Uterus (tissue), 4 donors: Measurements from ENCODE around the gene DTX3. TPM values are rescaled to one million over a fixed set of nuclear protein-coding genes. Genes with fewer than 3 reads are reported as not detected.

ENCODE experiments used
- DNase-seq, 2 donors: peaks; one replicate each; pipeline ENCODE4 v3.0.0-alpha.2; 2019 to 2020
- H3K27ac ChIP-seq, 2 donors: fragments of 200-600 bp; sonication (generic); 1 replicate in 1 of 2; 2 replicates in 1 of 2; pipeline ENCODE4 v1.5.1; 2016 to 2018
- H3K27me3 ChIP-seq, 2 donors: fragments of 200-600 bp; sonication (generic); one replicate each; pipeline ENCODE4 v1.5.1; 2018 to 2019; ENCODE audit warnings: control low read depth in 1 of 2
- H3K36me3 ChIP-seq, 2 donors: fragments of 200-600 bp; sonication (generic); one replicate each; pipeline ENCODE4 v1.5.1; 2019; ENCODE audit warnings: control low read depth in 1 of 2
- H3K4me1 ChIP-seq, 2 donors: fragments of 200-600 bp; sonication (generic); one replicate each; pipeline ENCODE4 v1.5.1; 2018 to 2019; ENCODE audit warnings: control low read depth in 1 of 2
- H3K4me3 ChIP-seq, 2 donors: fragments of 200-600 bp; sonication (generic); 1 replicate in 1 of 2; 2 replicates in 1 of 2; pipeline ENCODE4 v1.5.1; 2018 to 2019; ENCODE audit warnings: mild to moderate bottlenecking in 1 of 2
- H3K9me3 ChIP-seq, 2 donors: fragments of 200-600 bp; sonication (generic); one replicate each; pipeline ENCODE4 v1.5.1; 2019; ENCODE audit warnings: control low read depth in 1 of 2
- POLR2A ChIP-seq, 2 donors: fragments of 450-650 bp; IDR thresholded peaks; one replicate each; pipeline ENCODE4 v1.6.1; 2016; ENCODE audit warnings: antibody characterized with exemption in 2 of 2, mild to moderate bottlenecking in 1 of 2, moderate library complexity in 1 of 2
- intact Hi-C: fragments of 100-400 bp; cut with DNase I; formaldehyde crosslinking; loops from one replicate; pipeline ENCODE4 v1.15.1; 2023; ENCODE audit warnings: low total_unique reads
- total RNA-seq, 4 donors: library from RNA; depleted of rRNA in 3 of 4; stranded (reverse); fragments of >200 nt in 3 of 4; gene quantifications; one replicate each; pipeline versions ENCODE4 v1.1.0 to v1.2.4, GENCODE V29; 2014 to 2023
- TF ChIP-seq, protein P1 (sequence below), 4 experiments: fragments of 200-600 bp in 2 of 4; fragments of 450-650 bp in 2 of 4; sonication (generic) in 2 of 4; IDR thresholded peaks; one replicate each; pipeline ENCODE4 v1.5.1; 2016 to 2019; ENCODE audit warnings: antibody characterized with exemption in 4 of 4, mild to moderate bottlenecking in 2 of 4, moderate library complexity in 1 of 4
- donor health status: DM: yes; HTN: yes; CAD: no.

Gene DTX3
- total RNA-seq, 4 donors from 2014 or later = 17.6 to 82.5 (median 40.9) TPM

DNA sequence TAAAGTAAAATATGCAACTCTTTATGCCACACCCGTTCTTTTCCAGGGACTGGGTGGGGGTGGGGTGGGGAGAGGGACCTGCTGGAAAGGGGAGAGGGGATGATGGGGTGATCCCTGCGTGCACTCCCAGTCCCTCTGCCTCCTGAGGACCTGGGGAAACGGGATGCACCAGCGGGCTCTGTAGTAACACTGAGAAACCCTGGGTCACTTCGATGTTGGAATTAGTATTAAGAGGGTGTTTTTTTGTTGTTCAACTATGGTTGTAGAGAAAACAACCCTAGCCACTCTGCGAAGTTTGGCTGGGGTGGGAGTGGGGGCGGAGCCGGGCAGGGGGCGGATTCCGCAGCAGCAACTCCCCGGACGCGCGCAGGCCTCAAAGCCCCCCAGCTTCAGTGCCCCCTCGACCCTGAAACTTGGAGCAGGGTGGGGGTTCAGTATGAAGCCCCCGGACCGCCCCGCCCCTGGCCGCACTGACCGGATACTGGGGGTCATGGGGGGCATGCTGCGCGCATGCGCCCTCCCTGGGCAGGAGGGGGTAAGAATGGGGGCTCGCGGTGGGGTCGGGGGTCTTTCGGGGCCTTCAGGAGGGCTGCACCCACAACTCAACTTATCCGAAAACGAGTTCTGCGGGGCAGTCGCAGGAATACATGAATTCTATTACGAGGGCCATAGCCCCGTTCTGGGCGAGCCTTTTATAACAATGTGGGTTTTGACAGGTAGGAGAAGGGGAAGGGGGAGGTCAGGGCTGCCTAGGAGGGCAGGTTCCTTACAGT is 5.3 kb downstream of the DTX3 start:
- peak overlapping the region; percentile 93 to 94 for H3K27ac ChIP-seq
- TF ChIP-seq, protein P1, sequence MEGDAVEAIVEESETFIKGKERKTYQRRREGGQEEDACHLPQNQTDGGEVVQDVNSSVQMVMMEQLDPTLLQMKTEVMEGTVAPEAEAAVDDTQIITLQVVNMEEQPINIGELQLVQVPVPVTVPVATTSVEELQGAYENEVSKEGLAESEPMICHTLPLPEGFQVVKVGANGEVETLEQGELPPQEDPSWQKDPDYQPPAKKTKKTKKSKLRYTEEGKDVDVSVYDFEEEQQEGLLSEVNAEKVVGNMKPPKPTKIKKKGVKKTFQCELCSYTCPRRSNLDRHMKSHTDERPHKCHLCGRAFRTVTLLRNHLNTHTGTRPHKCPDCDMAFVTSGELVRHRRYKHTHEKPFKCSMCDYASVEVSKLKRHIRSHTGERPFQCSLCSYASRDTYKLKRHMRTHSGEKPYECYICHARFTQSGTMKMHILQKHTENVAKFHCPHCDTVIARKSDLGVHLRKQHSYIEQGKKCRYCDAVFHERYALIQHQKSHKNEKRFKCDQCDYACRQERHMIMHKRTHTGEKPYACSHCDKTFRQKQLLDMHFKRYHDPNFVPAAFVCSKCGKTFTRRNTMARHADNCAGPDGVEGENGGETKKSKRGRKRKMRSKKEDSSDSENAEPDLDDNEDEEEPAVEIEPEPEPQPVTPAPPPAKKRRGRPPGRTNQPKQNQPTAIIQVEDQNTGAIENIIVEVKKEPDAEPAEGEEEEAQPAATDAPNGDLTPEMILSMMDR (IDR thresholded peaks at IDR 0.05) = no peak
- no peak for TF ChIP-seq POLR2A (IDR thresholded peaks at IDR 0.05)
- DNase-seq = peak; percentile 61 to 69
- no peaks in the 10 kb centered on the region for H3K4me1 ChIP-seq
- H3K9me3 ChIP-seq = no peaks in the 10 kb centered on the region
- H3K27me3 ChIP-seq = no peaks in the 10 kb centered on the region
- H3K4me3 ChIP-seq = peak overlapping the region; percentile 70 to 81
- intact Hi-C loops = no loop called here
- no peaks in the 10 kb centered on the region for H3K36me3 ChIP-seq

DNA sequence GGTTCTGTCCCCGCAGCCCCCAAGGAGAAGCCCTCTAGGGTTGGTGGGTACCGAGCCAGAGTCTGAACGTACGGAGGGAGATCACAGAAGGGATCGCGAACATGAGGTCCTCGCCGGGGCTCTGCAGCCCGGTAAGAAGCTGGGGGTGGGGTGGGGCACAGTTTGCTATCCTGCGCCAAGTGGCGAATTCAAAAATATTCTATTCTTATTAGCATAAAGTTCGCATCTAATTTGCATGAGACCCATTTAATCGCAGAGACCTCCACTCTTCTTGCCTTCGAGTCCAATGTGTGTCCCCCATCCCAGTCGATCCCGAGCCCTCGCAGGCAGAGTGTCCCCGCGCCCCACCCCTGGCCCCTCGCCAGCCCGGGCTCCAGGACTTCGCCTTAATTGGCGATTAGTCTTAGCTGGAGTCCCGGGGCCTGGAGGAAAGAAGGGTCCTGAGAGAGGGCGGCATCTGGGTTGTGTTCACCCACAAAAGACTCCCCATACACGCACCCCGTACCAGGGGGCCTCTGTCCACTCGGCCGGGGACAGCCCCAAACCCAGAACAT is 6.0 kb downstream of the DTX3 start:
- Histone ChIP-seq H3K9me3 (no peaks in the 10 kb centered on the region), H3K27ac (peak overlapping the region; percentile 93 to 94), H3K36me3 (no peaks in the 10 kb centered on the region), H3K27me3 (no peaks in the 10 kb centered on the region), H3K4me1 (no peaks in the 10 kb centered on the region), H3K4me3 (peak overlapping the region; percentile 70 to 81)
- TF ChIP-seq, protein P1 (IDR thresholded peaks at IDR 0.05) = no peak
- TF ChIP-seq POLR2A (IDR thresholded peaks at IDR 0.05) = no peak
- intact Hi-C loops = no loop called here
- DNase-seq = peak; percentile 78 to 79

DNA sequence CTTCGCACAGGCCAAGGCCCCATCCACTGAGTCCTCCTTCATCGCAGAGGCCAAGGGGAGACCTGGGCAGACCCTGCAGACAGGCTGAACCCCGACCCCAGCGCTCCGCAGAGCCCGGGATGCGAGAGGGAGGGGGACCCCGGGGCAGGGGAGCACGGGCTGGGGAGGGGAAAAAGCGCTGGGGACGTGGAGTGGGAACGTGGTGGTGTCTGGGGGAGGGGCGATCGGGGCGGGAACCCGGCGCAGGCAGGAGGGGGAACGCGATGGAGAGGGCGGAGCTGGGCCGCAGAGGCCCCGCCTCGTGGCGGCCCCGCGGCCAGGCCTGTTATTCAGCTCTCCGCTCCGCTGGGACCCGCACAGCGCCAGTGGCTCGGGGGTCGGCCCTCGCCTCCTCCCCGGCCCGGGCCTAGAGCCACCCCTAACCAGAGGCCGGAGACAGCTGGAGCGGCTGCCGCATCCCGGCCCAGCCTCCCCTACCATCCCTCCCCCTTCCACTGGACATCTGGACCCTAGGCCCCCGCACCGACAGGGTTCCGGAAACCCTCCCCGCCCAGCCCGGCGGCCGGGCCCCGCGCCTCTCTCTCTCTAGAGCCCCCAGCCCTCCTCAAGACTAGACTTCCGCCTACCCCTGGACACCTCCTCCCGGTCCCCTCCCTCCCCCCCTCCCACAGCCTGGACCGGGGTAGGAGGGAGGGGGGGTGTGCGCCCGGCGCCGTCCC is 6.6 kb downstream of the DTX3 start, which contains the start of gene ARHGEF25:
TSS of gene ARHGEF25 (plus strand) at position 328 of the 719 bp plus-strand sequence. CDS start 460 bp downstream, outside the sequence.
- H3K9me3 ChIP-seq = no peaks in the 10 kb centered on the region
- intact Hi-C loops = no loop called here
- H3K36me3 ChIP-seq = no peaks in the 10 kb centered on the region
- H3K27me3 ChIP-seq = no peaks in the 10 kb centered on the region
- H3K27ac ChIP-seq = peak within 1 kb of the TSS; percentile 93 to 94
- H3K4me1 ChIP-seq = no peaks in the 10 kb centered on the region
- peak; percentile 86 to 88 for DNase-seq
- H3K4me3 ChIP-seq = peak within 1 kb of the TSS; percentile 70 to 81
- TF ChIP-seq POLR2A (IDR thresholded peaks at IDR 0.05) = peak; percentile 57 to 80
- TF ChIP-seq, protein P1 (IDR thresholded peaks at IDR 0.05) = no peak

DNA sequence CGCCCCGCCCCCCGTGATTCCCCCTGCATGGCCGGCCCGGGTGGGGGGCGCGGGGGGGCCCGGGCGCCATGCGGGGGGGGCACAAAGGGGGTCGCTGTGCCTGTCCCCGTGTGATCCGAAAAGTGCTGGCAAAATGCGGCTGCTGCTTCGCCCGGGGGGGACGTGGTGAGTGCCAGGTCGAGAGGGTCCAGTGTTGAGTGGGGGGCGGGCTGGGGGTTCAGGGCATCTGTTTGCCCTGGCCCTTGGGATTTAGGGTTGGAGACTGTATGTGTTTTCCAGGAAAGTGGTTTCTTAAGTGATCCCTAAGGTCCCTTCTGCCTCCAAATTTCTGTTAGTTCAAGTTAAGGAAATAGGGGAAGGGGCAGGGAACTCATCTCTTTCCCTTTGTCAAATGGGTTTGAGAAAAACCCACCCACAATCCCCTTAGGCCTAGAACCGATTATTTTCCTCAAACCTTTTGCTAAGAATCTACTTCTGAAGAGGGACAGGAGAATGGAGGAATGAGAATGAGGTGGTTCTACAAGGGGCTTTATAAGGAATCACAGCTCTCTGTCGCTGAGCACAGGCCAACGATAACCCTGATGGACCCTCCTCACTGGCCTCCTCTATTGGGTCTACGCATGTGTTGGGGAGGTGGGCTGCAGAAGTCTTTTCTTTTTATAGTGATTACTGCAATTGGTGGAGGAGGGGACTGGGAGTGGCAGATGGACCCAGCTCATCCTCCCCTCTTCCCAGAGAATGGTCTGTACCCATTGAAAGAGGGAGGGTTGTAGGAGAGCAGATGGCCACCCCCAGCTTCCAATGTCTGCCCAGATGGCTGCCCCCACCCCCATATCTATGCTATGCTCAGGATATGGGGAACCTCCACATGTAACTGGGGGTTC is 7.4 kb downstream of the DTX3 start:
- Histone ChIP-seq H3K9me3 (no peaks in the 10 kb centered on the region), H3K4me1 (no peaks in the 10 kb centered on the region), H3K4me3 (peak overlapping the region; percentile 70 to 81), H3K27me3 (no peaks in the 10 kb centered on the region), H3K36me3 (no peaks in the 10 kb centered on the region), H3K27ac (peak overlapping the region; percentile 93 to 94)
- peak in 1 of 2 donors; percentile 30 for DNase-seq
- TF ChIP-seq, protein P1 (IDR thresholded peaks at IDR 0.05) = no peak
- TF ChIP-seq POLR2A (IDR thresholded peaks at IDR 0.05) = no peak
- intact Hi-C loops = no loop called here
